Ovary (tissue), 3 donors: ENCODE measurements around the gene NPM1.

Experiments
- CTCF ChIP-seq, 3 donors: fragments of 450-650 bp in 2 of 3; fragments of 200-600 bp in 1 of 3; IDR thresholded peaks; one replicate each; pipeline versions ENCODE4 v1.5.1 to v1.8.0; 2016 to 2022; ENCODE audit warnings: antibody characterized with exemption in 3 of 3, mild to moderate bottlenecking in 1 of 3
- EP300 ChIP-seq: sonication (generic); formaldehyde crosslinking; IDR thresholded peaks from one replicate; pipeline ENCODE4 v1.6.1; 2017; ENCODE audit warnings: antibody characterized with exemption
- POLR2A ChIP-seq: fragments of 450-650 bp; IDR thresholded peaks from one replicate; pipeline ENCODE4 v1.6.1; 2017; ENCODE audit warnings: antibody characterized with exemption, mild to moderate bottlenecking, moderate library complexity
- donor health status: DM: no; HTN: no; CAD: no.

GRCh38 chr5:171401167-171401947 is 13.7 kb downstream of the NPM1 start:
- TF ChIP-seq CTCF (IDR thresholded peaks at IDR 0.05) (no peak), POLR2A (no peak), EP300 (no peak)
